Left ventricle myocardium superior (tissue), 1 donor: ENCODE measurements around the gene RNF121. TPM values are rescaled to one million over a fixed set of nuclear protein-coding genes. Genes with fewer than 3 reads are reported as not detected.

Experiments used
- total RNA-seq: library from RNA; stranded (reverse); fragmentation: NEBNext Ultra II Directional; extraction: Animal tissue kit (Norgen Biotek cat#: 25700); gene quantifications from one replicate; pipeline ENCODE4 v1.2.1, GENCODE V29; 2021
- donor health status: DM: no; HTN: yes; CAD: no; lungs with severe emphysema.

The RNF121 gene
- total RNA-seq, 1 donor from 2014 or later: 21.1 TPM

Other genes with a start within 250 kb of the RNF121 start
- not detected for gene DEFB108B, start 95.8 kb upstream of the RNF121 start, total RNA-seq
- gene DEFB131B, start 50.6 kb upstream of the RNF121 start, total RNA-seq: not detected
- 4.0 TPM for gene XNDC1N, start 452 bp upstream of the RNF121 start, total RNA-seq
- gene IL18BP, start 69.9 kb downstream of the RNF121 start, total RNA-seq: 3.7 TPM
- 85.7 TPM for gene NUMA1, start 151.5 kb downstream of the RNF121 start, total RNA-seq
- gene LRRC51, start 151.8 kb downstream of the RNF121 start, total RNA-seq: 5.4 TPM
- 75.6 TPM for gene LAMTOR1, start 174.3 kb downstream of the RNF121 start, total RNA-seq
- gene TOMT, start 176.9 kb downstream of the RNF121 start, total RNA-seq: not detected
- 51.7 TPM for gene ANAPC15, start 183.6 kb downstream of the RNF121 start, total RNA-seq
- gene FOLR3, start 206.7 kb downstream of the RNF121 start, total RNA-seq: 1.2 TPM